Activated CD4-positive, alpha-beta T cell treated with anti-CD3 and anti-CD28 coated beads, Interleukin-2, amount 10 ng/mL, durations not matched to agents 7 days and 5 days (primary cell): Measurements from ENCODE around the gene YARS1. TPM values are rescaled to one million over a fixed set of nuclear protein-coding genes. Genes with fewer than 3 reads are reported as not detected.

Experiments used
- CTCF ChIA-PET: fragments of 350-600 bp; sonication (Branson Sonifier 250); formaldehyde crosslinking; loops from one replicate; lab custom pipeline; 2021; ENCODE audit warnings: antibody characterized with exemption; lab: Charles Lee
- POLR2A ChIA-PET: fragments of 350-600 bp; sonication (Branson Sonifier 250); formaldehyde crosslinking; loops from one replicate; lab custom pipeline; 2021; ENCODE audit warnings: antibody characterized with exemption; lab: Charles Lee
- DNase-seq: peaks from one replicate; pipeline ENCODE4 v3.0.0-alpha.2; 2020
- H3K27ac Mint-ChIP-seq: one replicate; pipeline ENCODE4 v1.8.0; 2021; ENCODE audit warnings: mild to moderate bottlenecking, moderate library complexity, mixed read lengths
- H3K27me3 Mint-ChIP-seq: one replicate; pipeline ENCODE4 v1.8.0; 2021; ENCODE audit warnings: mixed read lengths
- H3K36me3 Mint-ChIP-seq: one replicate; pipeline ENCODE4 v1.8.0; 2021; ENCODE audit warnings: low read depth, mixed read lengths
- H3K4me1 Mint-ChIP-seq: one replicate; pipeline ENCODE4 v1.8.0; 2021; ENCODE audit warnings: mixed read lengths
- H3K4me3 Mint-ChIP-seq: one replicate; pipeline ENCODE4 v1.8.0; 2021; ENCODE audit warnings: mild to moderate bottlenecking, moderate library complexity, mixed read lengths
- H3K9me3 Mint-ChIP-seq: one replicate; pipeline ENCODE4 v1.8.0; 2021; ENCODE audit warnings: mixed read lengths
- total RNA-seq, 2 experiments: library from RNA; stranded (reverse); gene quantifications; one replicate each; pipeline ENCODE4 v1.2.3, GENCODE V29; 2021

The YARS1 gene
- total RNA-seq, 2 experiments from 2014 or later: 167 to 196 TPM

GRCh38 chr1:32772281-32773017 is 44.7 kb downstream of the YARS1 start:
- CTCF ChIA-PET: interaction anchor here (0.6 to 5.1 kb wide), 13 partner anchors 8 to 252 kb away, joined by 3 to 50 read pairs (median 6); no protein-coding TSS in a partner anchor
- Mint-ChIP-seq H3K36me3 (peaks cover 14% of the 10 kb centered on the region), H3K27ac (no peak overlapping the region), H3K4me1 (peaks cover 9% of the 10 kb centered on the region), H3K9me3 (no peaks in the 10 kb centered on the region), H3K4me3 (no peak overlapping the region), H3K27me3 (no peaks in the 10 kb centered on the region)
- POLR2A ChIA-PET: interaction anchor here (1.0 kb wide), 1 partner anchor 60 kb away, joined by 3 read pairs; no protein-coding TSS in a partner anchor
- no peak for DNase-seq

DNA sequence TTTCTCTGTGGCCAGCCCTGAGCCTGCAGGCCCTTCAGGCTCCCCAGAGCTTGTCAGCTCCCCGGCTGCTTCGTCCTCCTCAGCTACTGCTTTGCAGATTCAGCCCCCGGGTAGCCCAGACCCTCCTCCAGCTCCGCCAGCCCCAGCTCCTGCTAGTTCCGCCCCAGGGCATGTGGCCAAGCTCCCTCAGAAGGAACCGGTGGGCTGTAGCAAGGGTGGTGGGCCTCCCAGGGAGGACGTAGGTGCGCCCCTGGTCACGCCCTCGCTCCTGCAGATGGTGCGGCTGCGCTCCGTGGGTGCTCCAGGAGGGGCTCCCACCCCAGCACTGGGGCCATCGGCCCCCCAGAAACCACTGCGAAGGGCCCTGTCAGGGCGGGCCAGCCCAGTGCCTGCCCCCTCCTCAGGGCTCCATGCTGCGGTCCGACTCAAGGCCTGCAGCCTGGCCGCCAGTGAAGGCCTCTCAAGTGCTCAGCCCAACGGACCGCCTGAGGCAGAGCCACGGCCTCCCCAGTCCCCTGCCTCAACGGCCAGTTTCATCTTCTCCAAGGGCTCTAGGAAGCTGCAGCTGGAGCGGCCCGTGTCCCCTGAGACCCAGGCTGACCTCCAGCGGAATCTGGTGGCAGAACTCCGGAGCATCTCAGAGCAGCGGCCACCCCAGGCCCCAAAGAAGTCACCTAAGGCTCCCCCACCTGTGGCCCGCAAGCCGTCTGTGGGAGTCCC is 45.4 kb downstream of the YARS1 start:
- H3K4me3 Mint-ChIP-seq: no peak overlapping the region
- peaks cover 9% of the 10 kb centered on the region for H3K4me1 Mint-ChIP-seq
- no peak overlapping the region for H3K27ac Mint-ChIP-seq
- no peak for DNase-seq
- no peaks in the 10 kb centered on the region for H3K9me3 Mint-ChIP-seq
- POLR2A ChIA-PET: interaction anchor here (0.9 kb wide), 1 partner anchor 59 kb away, joined by 3 read pairs; no protein-coding TSS in a partner anchor
- CTCF ChIA-PET: interaction anchor here (0.9 to 5.1 kb wide), 8 partner anchors 10 to 251 kb away, joined by 3 to 50 read pairs (median 9); no protein-coding TSS in a partner anchor
- peaks cover 14% of the 10 kb centered on the region for H3K36me3 Mint-ChIP-seq
- H3K27me3 Mint-ChIP-seq: no peaks in the 10 kb centered on the region

DNA sequence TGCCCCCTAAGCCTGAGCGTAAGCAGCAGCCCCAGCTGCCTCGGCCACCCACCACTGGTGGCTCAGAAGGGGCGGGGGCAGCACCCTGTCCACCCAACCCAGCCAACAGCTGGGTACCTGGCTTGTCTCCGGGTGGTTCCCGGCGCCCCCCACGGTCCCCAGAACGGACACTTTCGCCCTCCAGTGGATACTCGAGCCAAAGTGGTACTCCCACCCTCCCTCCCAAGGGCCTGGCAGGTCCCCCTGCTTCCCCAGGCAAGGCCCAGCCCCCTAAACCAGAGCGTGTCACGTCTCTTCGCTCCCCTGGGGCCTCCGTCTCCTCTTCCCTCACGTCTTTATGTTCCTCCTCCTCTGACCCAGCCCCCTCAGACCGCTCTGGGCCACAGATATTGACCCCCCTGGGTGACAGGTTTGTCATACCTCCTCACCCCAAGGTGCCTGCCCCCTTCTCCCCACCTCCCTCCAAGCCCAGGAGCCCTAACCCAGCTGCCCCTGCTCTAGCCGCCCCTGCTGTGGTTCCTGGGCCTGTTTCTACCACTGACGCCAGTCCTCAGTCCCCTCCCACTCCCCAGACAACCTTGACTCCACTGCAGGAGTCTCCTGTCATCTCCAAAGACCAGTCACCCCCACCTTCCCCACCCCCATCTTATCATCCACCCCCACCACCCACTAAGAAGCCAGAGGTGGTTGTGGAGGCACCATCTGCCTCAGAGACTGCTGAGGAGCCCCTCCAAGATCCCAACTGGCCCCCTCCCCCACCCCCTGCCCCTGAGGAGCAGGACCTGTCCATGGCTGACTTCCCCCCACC is 46.2 kb downstream of the YARS1 start:
- peaks cover 10% of the 10 kb centered on the region for H3K36me3 Mint-ChIP-seq
- H3K27ac Mint-ChIP-seq: no peak overlapping the region
- no peak for DNase-seq
- POLR2A ChIA-PET: interaction anchor here (0.9 kb wide), 1 partner anchor 58 kb away, joined by 3 read pairs; no protein-coding TSS in a partner anchor
- CTCF ChIA-PET: interaction anchor here (1.1 to 5.1 kb wide), 4 partner anchors 11 to 58 kb away, joined by 3 to 50 read pairs (median 6); no protein-coding TSS in a partner anchor
- no peak overlapping the region for H3K4me3 Mint-ChIP-seq
- H3K27me3 Mint-ChIP-seq: no peaks in the 10 kb centered on the region
- H3K4me1 Mint-ChIP-seq: peaks cover 9% of the 10 kb centered on the region
- H3K9me3 Mint-ChIP-seq: no peaks in the 10 kb centered on the region

GRCh38 chr1:32770221-32770731 is 46.9 kb downstream of the YARS1 start:
- CTCF ChIA-PET: interaction anchor here (1.1 kb wide), 1 partner anchor 18 kb away, joined by 3 read pairs; no protein-coding TSS in a partner anchor
- POLR2A ChIA-PET: interaction anchor here (0.6 kb wide), 1 partner anchor 529 kb away, joined by 3 read pairs; no protein-coding TSS in a partner anchor

GRCh38 chr1:32769524-32770220 is 47.5 kb downstream of the YARS1 start:
- DNase-seq: no peak
- ChIA-PET POLR2A (interaction anchor here (0.6 kb wide), 1 partner anchor 529 kb away, joined by 3 read pairs; no protein-coding TSS in a partner anchor), CTCF (interaction anchor here (1.6 to 2.5 kb wide), 2 partner anchors 14 to 58 kb away, joined by 3 to 9 read pairs; no protein-coding TSS in a partner anchor)
- H3K27ac Mint-ChIP-seq: no peak overlapping the region
- no peak overlapping the region for H3K4me3 Mint-ChIP-seq
- no peaks in the 10 kb centered on the region for H3K27me3 Mint-ChIP-seq
- peaks cover 5% of the 10 kb centered on the region for H3K4me1 Mint-ChIP-seq
- H3K36me3 Mint-ChIP-seq: no peaks in the 10 kb centered on the region
- H3K9me3 Mint-ChIP-seq: no peaks in the 10 kb centered on the region

More at GRCh38 chr1:32770221-32770731, 46.9 kb downstream of the YARS1 start:
- peaks cover 4% of the 10 kb centered on the region for H3K36me3 Mint-ChIP-seq
- H3K9me3 Mint-ChIP-seq: no peaks in the 10 kb centered on the region
- no peak for DNase-seq
- H3K4me3 Mint-ChIP-seq: no peak overlapping the region
- peaks cover 5% of the 10 kb centered on the region for H3K4me1 Mint-ChIP-seq
- no peak overlapping the region for H3K27ac Mint-ChIP-seq
- H3K27me3 Mint-ChIP-seq: no peaks in the 10 kb centered on the region

- CTCF ChIA-PET: interaction anchor here (1.0 to 2.5 kb wide), 3 partner anchors 11 to 56 kb away, joined by 3 to 9 read pairs (median 3); no protein-coding TSS in a partner anchor
- Mint-ChIP-seq H3K4me3 (no peak overlapping the region), H3K36me3 (no peaks in the 10 kb centered on the region), H3K27me3 (no peaks in the 10 kb centered on the region), H3K4me1 (peaks cover 5% of the 10 kb centered on the region), H3K9me3 (no peaks in the 10 kb centered on the region), H3K27ac (no peak overlapping the region)
- no peak for DNase-seq
- POLR2A ChIA-PET: no interaction called here
Measured at GRCh38 chr1:32768110-32768850, 48.9 kb downstream of the YARS1 start.

- Mint-ChIP-seq H3K4me1 (no peaks in the 10 kb centered on the region), H3K27me3 (no peaks in the 10 kb centered on the region), H3K36me3 (no peaks in the 10 kb centered on the region), H3K4me3 (no peak overlapping the region), H3K9me3 (no peaks in the 10 kb centered on the region), H3K27ac (no peak overlapping the region)
- DNase-seq: no peak
- ChIA-PET POLR2A (no interaction called here), CTCF (interaction anchor here (0.6 to 2.5 kb wide), 3 partner anchors 12 to 56 kb away, joined by 3 to 9 read pairs (median 3); no protein-coding TSS in a partner anchor)
Measured at GRCh38 chr1:32767641-32768040, 49.5 kb downstream of the YARS1 start.

- Mint-ChIP-seq H3K27ac (no peak overlapping the region), H3K36me3 (no peaks in the 10 kb centered on the region), H3K4me3 (no peak overlapping the region), H3K9me3 (no peaks in the 10 kb centered on the region), H3K27me3 (no peaks in the 10 kb centered on the region), H3K4me1 (no peaks in the 10 kb centered on the region)
- no peak for DNase-seq
- ChIA-PET CTCF (interaction anchor here (0.6 kb wide), 1 partner anchor 14 kb away, joined by 3 read pairs; no protein-coding TSS in a partner anchor), POLR2A (no interaction called here)
Measured at GRCh38 chr1:32767156-32767555, 50.0 kb downstream of the YARS1 start.

DNA sequence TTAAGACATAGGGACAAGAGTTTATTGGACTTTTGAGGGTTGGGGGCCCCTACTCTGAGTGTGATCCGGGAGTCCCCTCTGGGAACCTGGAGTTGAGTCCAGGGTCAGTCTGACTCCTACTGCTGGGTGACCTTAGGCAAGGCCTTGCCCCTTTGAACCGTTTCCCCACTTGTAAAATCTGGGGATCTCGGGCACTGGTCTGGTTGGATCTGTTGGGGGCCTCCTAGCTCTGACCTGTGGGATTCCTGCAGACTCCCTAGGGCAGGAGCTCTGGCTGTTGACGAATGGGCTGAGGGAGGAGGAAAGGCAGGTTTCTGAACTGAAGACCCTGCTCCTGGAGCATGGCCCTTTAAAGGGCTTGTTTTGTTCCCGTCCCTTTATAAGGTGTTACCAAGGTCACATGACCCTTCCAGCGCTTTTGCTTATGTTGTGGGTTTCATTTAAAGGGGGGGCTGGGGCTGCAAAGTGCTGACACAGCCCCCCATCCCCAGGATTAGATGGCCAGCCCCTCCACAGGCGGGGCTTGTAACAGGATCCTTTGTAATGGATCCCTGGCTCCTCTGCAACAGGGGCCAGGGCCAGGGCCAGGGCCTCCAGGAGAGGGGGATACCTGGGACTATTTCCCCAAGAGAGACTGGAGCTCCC is 50.7 kb downstream of the YARS1 start:
- H3K4me1 Mint-ChIP-seq: peaks cover 2% of the 10 kb centered on the region
- DNase-seq: no peak
- H3K4me3 Mint-ChIP-seq: no peak overlapping the region
- ChIA-PET POLR2A (no interaction called here), CTCF (no interaction called here)
- no peaks in the 10 kb centered on the region for H3K36me3 Mint-ChIP-seq
- H3K27me3 Mint-ChIP-seq: no peaks in the 10 kb centered on the region
- H3K9me3 Mint-ChIP-seq: no peaks in the 10 kb centered on the region
- no peak overlapping the region for H3K27ac Mint-ChIP-seq

DNA sequence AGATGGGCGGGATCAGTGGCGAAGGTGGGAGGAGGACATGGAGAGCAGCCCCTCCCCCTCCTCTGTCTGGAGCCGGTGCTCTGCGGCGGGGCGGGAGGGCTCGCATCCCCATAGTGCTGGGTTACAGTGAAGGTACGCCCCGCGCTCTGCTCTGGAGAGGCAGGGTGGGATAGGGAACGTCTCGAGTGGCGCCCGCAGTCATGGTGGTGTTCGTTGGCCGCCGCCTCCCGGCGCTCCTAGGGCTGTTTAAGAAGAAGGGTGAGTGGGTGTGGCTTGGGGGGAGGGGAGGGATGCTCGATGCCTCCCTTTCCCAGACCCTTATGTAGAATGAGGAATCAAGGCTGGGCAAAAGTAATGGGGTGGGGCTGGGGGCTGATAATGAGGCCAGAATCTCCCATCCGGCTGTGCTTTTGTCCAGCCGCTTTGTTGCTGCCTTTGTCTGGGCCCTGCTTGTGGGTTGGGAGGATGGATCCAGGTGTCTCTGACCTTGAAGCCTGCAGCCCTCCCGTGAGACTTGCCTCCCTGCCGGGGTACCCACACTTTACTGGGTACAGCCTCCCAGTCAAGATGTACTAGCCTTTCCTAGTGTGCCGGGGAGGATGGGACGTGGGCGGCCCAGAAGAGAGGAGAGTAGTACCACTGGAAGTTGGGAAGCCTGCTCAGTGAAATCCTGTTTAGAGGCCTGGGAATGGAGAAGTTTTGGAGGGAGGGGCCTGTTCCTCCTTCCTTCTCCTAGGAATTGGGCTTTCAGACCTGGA is 51.4 kb downstream of the YARS1 start:
- Mint-ChIP-seq H3K27ac (no peak overlapping the region), H3K27me3 (no peaks in the 10 kb centered on the region), H3K4me1 (peaks cover 8% of the 10 kb centered on the region), H3K4me3 (no peak overlapping the region), H3K36me3 (no peaks in the 10 kb centered on the region), H3K9me3 (no peaks in the 10 kb centered on the region)
- ChIA-PET CTCF (interaction anchor here (1.5 kb wide), 1 partner anchor 7 kb away, joined by 3 read pairs; no protein-coding TSS in a partner anchor), POLR2A (no interaction called here)
- no peak for DNase-seq
